Astrocyte of the cerebellum (primary cell): ENCODE measurements around the gene MTHFSD.
A peak's percentile ranks its signal among the peaks of the same experiment; 100 is the strongest.

Experiments
- DNase-seq: peaks from one replicate; pipeline ENCODE4 v3.0.0-alpha.2; 2011; ENCODE audit warnings: low read depth
- H3K4me3 ChIP-seq: 2 replicates; pipeline ENCODE4 v1.5.1; 2011; ENCODE audit warnings: mild to moderate bottlenecking, low read depth, low read length, moderate library complexity
- in situ Hi-C: cut with HindIII; loops from 2 replicates; pipeline ENCODE4 v1.10.0; 2017; ENCODE audit warnings: low sequenced_read_pairs
- TF ChIP-seq, protein P1 (sequence below): IDR thresholded peaks from 2 replicates; pipeline ENCODE4 v1.5.1; 2012; ENCODE audit warnings: low read length, low read depth, moderate library complexity, mild to moderate bottlenecking; ENCODE audit errors: missing control alignments

The MTHFSD gene

DNA sequence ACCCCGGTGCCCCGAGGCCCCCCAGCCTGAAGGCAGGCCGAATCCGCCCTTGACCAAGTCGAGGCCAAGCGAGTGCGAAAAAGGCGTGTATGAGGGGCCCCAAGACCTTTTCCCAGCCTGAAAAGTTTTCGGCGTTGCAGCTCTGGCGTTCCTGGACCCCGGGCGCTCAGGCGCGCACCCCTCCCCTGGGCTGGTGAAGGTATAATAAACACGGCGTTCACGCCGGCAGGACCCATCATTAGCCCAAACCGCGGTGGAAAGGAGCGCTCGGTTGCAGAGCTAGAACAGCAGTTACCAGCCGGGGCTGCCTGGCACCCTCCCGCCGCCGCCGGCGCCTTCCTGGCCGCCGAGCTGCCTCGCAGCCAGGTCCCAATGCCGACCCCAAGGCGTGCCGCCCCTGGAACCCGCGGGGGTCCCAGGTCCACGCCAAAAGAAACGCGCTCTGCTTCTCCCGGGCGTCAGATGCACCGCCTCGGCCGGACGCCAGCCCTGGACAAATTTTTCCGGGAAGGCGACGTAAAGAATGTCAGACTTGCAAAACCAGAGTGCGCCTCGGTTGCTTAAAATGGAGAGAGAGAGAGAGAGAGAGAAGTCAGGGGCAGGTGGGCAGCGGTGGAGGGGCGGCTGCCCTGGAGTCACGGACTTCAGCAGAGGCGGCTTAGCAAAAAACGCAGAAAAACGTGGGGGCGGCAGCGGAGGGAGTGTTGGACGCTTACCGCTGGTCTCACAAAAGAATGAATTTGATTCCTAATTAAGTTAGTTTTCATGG, 56.2 kb downstream of the MTHFSD start:
- no peak for DNase-seq
- H3K4me3 ChIP-seq: no peak overlapping the region
- in situ Hi-C loops: no loop called here
- TF ChIP-seq, protein P1, sequence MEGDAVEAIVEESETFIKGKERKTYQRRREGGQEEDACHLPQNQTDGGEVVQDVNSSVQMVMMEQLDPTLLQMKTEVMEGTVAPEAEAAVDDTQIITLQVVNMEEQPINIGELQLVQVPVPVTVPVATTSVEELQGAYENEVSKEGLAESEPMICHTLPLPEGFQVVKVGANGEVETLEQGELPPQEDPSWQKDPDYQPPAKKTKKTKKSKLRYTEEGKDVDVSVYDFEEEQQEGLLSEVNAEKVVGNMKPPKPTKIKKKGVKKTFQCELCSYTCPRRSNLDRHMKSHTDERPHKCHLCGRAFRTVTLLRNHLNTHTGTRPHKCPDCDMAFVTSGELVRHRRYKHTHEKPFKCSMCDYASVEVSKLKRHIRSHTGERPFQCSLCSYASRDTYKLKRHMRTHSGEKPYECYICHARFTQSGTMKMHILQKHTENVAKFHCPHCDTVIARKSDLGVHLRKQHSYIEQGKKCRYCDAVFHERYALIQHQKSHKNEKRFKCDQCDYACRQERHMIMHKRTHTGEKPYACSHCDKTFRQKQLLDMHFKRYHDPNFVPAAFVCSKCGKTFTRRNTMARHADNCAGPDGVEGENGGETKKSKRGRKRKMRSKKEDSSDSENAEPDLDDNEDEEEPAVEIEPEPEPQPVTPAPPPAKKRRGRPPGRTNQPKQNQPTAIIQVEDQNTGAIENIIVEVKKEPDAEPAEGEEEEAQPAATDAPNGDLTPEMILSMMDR: peak; percentile 0

DNA sequence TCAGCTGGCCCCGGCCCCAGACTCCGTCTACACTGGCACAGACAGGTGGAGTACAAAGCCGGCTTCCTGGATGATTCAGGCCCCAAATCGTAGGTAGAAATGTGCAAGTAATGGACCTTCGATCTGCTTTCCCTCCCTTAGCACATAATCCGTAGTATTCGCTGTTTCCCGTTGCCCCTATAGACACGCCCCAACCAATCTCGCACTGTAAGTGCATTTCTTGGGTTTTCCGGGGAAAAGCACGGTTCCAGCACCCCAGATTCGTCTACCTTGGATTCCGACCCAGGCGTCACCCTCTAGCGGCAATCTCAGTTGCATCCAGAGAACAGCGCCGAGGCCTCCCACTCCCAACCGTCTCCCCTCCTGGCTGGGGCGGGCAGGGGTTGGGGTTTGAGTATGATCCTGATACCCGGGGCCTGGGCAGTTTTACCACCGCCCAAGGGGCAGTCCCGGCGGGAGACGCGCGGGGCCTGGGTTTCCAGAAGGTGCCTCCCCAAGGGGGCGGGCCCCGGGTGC, 56.8 kb downstream of the MTHFSD start:
- H3K4me3 ChIP-seq: no peak overlapping the region
- in situ Hi-C loops: no loop called here
- no peak for DNase-seq
- TF ChIP-seq, protein P1: peak; percentile 29

DNA sequence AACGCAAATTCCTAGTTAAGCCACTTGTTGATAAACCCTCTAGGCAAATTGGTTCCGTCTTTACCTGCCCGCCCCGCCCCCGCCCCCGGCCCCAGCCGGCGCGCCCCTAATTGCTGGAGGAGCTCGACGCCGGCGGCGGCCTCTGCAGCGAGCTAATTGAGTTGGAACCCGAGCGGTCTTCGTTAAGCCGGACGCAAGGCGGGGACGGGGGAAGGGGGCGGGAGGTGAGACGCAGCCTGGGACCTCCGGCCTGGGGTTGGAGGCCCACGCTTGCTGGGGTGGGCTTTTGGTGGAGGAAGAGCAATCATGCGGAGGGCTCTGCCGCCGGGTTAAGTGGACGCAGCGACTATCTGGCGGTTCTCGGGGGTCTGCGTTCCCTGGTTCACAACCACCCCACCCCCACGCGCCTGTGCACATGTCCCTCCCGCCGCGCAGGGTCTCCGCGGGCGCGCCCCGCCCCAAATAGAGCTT, 57.4 kb downstream of the MTHFSD start:
- in situ Hi-C loops: no loop called here
- H3K4me3 ChIP-seq: no peak overlapping the region
- DNase-seq: no peak
- TF ChIP-seq, protein P1: no peak

DNA sequence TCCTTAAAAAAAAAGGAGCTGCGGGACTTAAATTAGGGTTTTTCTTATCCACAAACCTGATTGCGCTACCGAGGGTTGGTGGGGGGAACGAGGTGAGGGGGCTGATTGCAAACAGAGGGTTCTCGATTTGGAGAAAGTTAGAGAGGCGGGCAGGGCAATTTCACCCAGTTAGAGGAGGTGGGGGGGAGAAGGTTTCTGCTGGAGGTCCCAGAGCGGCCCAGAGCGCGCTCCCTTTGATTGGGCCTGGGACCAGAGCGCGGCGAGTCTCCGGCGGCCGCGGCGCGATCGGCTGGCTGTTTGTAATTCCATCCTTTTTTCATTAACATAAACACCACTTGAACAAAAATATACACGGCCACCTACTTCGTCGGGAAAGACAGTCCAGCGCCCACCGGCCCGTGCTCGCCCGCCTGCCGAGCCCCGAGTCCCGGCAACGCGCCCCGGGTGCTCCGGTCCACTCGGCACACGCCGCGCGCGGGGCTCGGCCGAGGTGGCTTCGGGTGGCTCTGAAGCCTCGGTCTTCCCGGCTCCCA, 58.0 kb downstream of the MTHFSD start:
- no peak overlapping the region for H3K4me3 ChIP-seq
- no peak for DNase-seq
- TF ChIP-seq, protein P1: no peak
- in situ Hi-C loops: no loop called here

DNA sequence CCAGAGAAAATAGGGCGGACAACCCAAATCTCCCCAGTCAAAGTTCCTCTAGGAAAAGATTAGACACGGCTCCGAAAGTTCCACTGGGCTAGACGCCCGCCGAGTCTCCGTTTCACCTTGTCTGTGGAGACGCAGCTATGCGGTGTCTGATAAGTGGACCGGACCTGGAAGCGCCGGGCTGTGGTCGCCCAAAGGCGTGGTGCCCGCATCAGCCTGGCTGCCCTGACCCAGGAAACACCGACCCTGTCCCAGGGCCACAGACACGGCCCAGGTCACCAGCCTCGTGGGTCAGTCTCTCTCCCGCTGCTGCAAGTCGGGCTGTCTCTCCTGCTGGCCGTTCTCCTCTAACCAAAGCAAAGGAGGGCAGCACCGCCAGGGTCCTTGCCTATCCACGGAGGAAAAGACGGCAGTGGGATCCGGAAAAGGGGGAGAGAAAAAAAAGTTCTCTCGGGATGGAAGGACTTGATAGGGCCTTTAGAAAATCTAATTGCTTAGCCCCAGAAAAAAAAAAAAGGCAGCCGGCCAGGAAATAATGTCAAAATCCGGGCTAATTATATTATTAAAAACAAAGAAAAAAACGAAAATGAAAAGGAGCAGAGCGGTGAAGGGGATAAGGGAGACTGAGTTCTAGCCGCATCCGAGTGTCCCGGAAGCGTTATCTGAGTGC, 58.6 kb downstream of the MTHFSD start:
- in situ Hi-C loops: no loop called here

DNA sequence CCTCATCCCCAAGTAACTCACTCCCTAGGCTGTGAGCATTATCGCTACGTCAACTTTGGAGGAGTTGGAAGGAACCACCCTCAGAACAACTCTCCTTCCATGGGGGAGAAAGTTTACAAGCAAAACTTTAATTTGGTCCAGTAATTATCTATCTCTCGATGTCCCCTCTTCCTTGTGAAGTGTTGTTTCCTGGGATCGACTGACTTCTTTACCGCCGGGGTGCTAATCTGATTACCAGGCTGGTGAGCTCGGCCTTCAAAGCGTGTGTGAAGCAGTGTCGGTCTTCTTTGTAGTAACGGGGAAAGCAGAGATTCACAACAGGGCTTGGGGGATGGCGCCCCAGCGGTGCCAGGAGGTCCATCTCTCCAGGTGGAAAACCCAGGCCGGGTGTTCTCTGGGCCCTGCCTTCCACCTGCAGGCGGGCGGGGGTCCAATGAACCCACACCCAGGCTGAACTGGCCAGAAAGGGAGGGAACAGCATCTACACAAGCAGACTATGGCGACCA, 59.2 kb downstream of the MTHFSD start:
- DNase-seq: no peak
- in situ Hi-C loops: no loop called here
- TF ChIP-seq, protein P1: no peak
- H3K4me3 ChIP-seq: no peak overlapping the region

More for the DNA sequence above, 58.6 kb downstream of the MTHFSD start:
- TF ChIP-seq, protein P1: no peak
- DNase-seq: no peak
- H3K4me3 ChIP-seq: no peak overlapping the region
